ENCODE results near the gene PKP2. TPM values are rescaled to one million over a fixed set of nuclear protein-coding genes. Genes with fewer than 3 reads are reported as not detected.

Gene PKP2
- polyA plus RNA-seq, 3 donors: 21.0 to 23.4 (median 21.7) TPM

- DNase-seq: no peak
Observed at GRCh38 chr12:32761716-32762115, 134.9 kb downstream of the PKP2 start.

GRCh38 chr12:32757157-32757556 is 139.4 kb downstream of the PKP2 start:
- DNase-seq: no peak

- DNase-seq: peak; percentile 46
Observed at GRCh38 chr12:32756476-32757066, 140.0 kb downstream of the PKP2 start.

DNA sequence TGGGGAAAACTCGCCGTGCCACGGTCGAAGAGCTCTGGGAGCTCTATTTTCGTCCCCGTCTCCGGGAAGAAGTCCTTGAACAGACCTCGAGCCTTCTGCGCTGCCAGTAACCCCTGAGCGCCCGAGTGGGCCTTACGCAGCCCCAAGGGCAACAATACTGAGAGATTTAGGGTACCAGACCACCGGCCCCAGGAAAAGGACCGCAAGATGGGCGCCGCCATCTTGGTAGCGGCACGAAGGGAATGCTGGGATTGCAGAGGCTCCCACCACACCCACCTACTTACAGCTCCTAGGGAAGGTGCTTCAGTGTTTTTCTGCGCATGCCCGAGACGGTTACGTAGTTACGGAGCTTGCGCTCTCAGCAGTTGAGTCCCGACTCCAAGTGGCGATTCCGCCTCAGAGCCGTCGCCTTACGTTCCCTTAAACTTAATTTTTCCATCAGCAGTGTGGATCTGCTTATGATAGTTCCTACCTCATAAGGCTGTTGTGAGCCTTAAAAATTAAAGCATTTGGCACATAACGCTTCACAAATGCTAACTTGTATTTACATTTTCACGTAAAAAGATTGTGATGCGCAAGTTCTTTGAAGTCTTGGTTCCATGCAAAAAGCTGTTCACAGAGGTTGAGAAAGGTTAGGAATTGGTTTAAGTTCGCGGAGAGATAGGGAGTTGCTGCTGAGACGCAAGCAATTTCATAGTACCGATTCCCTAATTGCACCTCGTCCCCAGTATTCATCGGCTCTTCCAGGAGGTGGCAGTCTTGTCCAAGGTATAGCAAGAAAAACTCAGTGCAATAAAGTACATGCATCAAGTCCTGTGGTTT is 140.7 kb downstream of the PKP2 start, which contains the start of gene YARS2:
Gene YARS2, minus strand, starts transcription at position 244 of the 822 bp plus-strand sequence. Its CDS starts 23 bp downstream, at position 221.
- DNase-seq: peak; percentile 98

GRCh38 chr12:32755051-32755653 is 141.4 kb downstream of the PKP2 start:
- peak; percentile 64 for DNase-seq

- no peak for DNase-seq
Observed at GRCh38 chr12:32754111-32754510, 142.5 kb downstream of the PKP2 start.

GRCh38 chr12:32753605-32754004 is 143.0 kb downstream of the PKP2 start:
- DNase-seq: no peak

DNA sequence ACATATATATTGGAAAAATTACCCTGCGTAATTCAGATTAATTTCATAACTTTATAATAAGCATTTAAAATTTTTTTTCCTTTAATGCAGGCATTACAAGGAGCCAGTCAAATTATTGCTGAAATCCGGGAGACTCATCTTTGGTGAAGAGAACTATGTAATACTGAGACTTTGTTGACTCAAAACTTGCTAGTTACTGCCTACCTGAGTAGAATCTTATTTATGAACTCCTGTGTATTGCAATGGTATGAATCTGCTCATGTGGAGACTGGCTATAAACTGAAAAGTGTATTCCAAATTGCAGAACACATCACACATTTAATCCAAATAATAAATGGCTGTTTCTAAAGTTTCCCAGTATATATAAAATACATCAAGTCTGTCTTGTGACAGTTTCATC is 153.3 kb downstream of the PKP2 start:
- no peak for DNase-seq

GRCh38 chr12:32742133-32742532 is 154.4 kb downstream of the PKP2 start:
- no peak for DNase-seq

Other genes with a start within 250 kb of the PKP2 start
- 100 to 1,000 TPM in 2 of 3 donors, 10 to 100 TPM in 1; 78.8 to 129 (median 127) TPM for gene DNM1L, start 217.5 kb downstream of the PKP2 start, polyA plus RNA-seq (ENCODE audit: insufficient read length in 3 of 3)
- gene YARS2, start 140.9 kb downstream of the PKP2 start, polyA plus RNA-seq (ENCODE audit: insufficient read length in 3 of 3): 10 to 100 TPM; 31.3 to 35.0 (median 33.9) TPM

Data from renal pelvis (tissue), 4 donors.